Measurements from ENCODE around the gene ZNF644.

DNA sequence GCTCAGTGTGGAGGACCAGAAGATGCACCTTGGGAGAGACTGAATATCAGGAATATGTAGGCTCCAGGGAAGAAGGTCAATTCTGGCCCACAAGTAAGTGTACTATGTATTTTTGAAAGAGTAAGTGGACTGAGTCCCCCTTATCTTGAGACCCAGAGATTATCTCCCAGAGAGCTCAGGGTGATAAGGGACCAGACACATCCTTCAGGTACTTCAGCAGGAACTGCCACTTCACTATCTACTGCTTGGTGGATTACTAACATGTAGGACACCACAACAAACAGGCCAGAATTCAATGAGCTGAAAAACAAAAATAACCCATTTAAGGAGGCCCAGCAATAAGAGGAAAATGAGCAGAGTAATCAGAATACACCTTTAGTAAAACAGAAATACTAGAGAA, 119.2 kb downstream of the ZNF644 start:
- TF ChIP-seq EP300 (IDR thresholded peaks at IDR 0.05) = no peak
- TF ChIP-seq, protein P1, sequence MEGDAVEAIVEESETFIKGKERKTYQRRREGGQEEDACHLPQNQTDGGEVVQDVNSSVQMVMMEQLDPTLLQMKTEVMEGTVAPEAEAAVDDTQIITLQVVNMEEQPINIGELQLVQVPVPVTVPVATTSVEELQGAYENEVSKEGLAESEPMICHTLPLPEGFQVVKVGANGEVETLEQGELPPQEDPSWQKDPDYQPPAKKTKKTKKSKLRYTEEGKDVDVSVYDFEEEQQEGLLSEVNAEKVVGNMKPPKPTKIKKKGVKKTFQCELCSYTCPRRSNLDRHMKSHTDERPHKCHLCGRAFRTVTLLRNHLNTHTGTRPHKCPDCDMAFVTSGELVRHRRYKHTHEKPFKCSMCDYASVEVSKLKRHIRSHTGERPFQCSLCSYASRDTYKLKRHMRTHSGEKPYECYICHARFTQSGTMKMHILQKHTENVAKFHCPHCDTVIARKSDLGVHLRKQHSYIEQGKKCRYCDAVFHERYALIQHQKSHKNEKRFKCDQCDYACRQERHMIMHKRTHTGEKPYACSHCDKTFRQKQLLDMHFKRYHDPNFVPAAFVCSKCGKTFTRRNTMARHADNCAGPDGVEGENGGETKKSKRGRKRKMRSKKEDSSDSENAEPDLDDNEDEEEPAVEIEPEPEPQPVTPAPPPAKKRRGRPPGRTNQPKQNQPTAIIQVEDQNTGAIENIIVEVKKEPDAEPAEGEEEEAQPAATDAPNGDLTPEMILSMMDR (IDR thresholded peaks at IDR 0.05) = no peak
- TF ChIP-seq POLR2A (IDR thresholded peaks at IDR 0.05) = no peak
- TF ChIP-seq POLR2AphosphoS5 (IDR thresholded peaks at IDR 0.05) = no peak

All from upper lobe of left lung (tissue), 4 donors.